ENCODE measurements around the gene AOC3.
"Not testable (repeated sequence)": the region's sequence is repeated elsewhere in the genome, so short reads cannot be mapped to it uniquely, and the experiment has no call there.

AOC3 gene

GRCh38 chr17:42867694-42868261 lies 16.8 kb downstream of the AOC3 start:
- not testable (repeated sequence) for DNase-seq

- no peak for DNase-seq
Observed at GRCh38 chr17:42868338-42868737, 17.3 kb downstream of the AOC3 start.

DNA sequence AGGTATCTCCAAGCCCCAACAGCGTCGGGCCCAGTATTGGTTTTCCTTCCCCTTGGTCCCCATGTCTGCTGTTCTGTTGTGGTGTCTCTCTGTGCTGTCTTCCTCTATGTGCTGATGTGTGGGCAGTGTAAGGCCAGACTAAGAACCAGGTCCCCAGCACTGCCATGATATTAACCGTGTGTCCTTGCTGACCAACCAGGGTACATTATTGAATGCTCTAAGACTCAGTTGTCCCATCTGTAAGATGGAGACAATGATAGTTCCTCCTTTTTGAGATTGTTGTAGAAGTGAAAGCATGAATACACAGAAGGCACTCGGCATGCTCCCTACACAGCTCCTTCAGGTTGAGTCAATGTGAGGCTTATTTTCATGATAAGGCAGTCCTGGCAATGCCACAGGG lies 20.6 kb downstream of the AOC3 start:
- DNase-seq: no peak

DNA sequence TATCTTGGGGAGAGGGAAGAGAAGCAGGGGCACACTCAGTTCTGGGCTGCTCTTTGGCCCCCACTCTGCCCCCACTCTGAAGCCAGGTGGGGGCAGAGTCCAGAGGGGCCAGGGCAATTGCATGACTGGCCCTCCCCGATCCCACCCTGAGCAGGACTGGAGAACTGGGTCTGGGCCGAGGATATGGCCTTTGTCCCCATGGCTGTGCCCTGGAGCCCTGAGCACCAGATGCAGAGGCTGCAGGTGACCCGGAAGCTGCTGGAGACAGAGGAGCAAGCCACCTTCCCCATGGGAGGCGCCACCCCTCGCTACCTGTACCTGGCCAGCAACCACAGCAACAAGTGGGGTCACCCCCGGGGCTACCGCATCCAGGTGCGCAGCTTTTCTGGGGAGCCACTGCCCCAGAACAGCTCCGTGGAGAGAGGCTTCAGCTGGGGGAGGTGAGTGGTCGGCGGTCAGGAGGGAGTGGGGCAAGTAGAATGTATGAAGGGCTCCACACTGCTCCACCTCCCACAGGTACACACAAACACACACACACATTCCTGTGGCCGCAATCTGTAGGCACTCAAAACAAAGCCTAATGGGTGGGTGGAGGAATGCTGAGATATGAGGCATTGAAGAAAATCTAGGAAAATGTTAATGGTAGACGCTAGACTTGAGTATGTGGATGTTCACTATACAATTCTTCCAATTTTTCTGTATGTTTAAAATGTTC lies 21.4 kb downstream of the AOC3 start:
- DNase-seq: no peak

- no peak for DNase-seq
Observed at GRCh38 chr17:42873315-42873714, 22.3 kb downstream of the AOC3 start.

GRCh38 chr17:42873932-42874695 lies 23.1 kb downstream of the AOC3 start:
- not testable (repeated sequence) for DNase-seq

DNA sequence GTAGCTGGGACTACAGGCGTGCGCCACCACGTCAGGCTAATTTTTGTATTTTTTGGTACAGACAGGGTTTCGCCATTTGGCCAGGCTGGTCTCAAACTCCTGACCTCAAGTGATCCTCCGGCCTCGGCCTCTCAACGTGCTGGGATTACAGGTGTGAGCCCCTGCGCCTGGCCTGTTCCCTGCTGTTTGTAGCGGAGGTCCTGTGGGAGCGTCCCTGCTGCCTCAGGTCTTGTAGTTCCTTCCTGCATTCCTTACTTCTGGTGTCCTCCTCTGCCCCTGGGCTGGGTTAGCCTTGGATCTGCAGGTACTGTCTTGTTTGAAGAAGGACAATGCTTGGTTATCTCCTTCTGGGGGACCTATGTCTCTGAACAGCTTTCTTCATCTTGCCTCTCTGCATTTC lies 26.0 kb downstream of the AOC3 start:
- DNase-seq: no peak

DNA sequence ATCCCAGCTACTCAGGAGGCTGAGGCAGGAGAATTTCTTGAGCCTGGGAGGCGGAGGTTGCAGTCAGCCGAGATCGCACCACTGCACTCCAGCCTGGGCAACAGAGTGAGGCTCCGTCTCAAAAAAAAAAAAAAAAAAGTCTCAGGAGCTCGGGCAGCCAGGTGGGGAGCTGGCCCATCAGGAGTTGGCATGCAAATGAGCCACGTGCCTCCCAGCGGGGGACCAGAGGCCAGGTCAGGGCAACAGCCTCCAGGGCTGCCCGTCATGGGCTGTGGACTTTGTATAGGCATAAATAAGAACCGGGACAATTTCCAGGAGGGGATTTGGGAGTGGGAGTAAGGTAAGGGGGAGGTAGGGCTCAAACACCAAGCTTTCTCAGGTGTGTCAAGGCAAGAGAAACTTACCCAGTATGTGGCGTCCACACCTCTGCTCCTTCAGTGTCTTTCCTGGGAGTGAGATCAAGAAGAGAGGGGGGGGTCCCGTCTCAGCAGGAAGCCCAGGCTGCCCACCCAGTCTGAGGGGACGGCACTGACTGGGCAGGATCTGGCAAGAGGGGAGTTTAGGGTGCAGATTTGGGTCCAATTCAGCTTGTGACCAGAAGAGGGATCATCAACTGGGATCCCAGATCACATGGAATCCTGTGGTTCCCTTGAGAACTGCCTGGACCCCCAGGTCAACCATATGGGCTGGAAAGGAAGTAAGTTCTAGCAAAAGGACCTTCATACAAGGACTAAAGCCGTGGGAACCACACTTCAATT lies 27.3 kb downstream of the AOC3 start:
- no peak for DNase-seq

DNA sequence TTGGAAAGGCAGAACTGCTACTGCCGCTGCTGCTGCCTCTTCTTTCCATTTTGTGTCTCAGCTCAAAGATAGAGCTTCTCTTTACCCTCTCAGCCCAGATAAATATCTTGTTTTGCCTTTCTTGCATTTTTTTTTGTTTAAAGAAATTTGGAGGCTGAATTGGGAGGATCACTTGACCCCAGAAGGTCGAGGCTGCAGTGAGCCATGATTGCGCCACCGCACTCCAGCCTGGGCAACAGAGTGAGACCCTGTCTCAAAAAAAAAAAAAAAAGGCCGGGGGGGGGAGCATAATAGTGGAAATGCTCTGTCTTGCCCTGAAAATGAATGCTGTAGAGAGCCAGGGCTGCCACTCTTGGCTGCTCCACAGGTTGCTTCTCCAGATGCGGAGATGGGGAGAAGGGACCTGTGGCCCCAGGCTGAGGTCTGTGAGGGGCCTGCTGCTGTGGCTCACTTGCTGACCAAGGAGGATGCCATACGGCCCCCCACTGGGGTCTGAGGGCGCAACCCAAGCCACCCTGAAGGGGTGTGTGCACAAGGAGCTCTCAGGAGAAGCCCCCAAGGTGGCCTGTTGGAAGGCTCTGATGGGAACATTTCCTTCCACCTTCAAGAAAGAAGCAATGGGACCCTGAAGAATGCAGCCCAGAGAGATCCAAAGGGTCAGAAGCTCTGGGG lies 28.1 kb downstream of the AOC3 start:
- DNase-seq: no peak

GRCh38 chr17:42879596-42879985 lies 28.6 kb downstream of the AOC3 start:
- DNase-seq: no peak

DNA sequence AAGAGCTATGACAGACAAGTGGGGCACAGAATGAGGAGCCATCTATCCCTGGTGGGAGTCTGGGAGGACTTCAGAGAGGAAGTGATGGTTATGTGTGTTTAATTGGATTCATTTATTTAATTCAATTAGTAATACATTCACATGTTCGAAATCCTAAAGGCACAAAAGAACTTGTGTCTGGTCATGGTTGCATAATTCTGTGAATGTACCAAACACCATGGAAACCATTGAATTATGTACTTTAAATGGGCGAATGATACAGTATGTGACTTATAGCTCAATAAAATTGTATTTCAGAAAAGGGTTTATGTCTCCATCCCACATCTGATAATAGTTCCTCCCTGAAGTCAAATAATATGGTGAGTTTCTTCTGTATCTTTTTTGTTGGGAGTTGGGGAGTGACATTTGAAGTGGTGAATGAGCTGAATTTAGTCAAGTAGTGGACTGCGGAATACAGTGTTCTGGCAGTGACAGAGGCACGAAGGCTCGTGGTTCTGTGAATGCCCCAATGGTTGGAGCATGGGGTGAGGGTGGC lies 29.8 kb downstream of the AOC3 start:
- no peak for DNase-seq

DNA sequence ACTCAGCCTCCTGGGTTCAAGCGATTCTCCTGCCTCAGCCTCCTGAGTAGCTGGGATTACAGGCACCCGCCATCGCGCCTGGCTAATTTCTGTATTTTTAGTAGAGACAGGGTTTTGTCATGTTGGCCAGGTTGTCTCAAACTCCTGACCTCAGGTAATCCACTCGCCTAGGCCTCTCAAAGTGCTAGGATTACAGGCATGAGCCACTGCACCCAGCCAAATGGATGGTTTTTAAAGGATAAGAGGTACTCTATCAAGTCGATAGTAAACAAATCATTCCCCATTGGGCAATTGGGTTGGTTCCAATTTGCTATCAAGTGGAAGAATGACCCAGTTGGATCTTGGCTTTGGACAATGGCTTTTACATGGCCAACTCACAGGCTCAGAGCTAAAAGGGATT lies 30.7 kb downstream of the AOC3 start:
- DNase-seq: not testable (repeated sequence)

- no peak for DNase-seq
Observed at GRCh38 chr17:42882166-42882565, 31.2 kb downstream of the AOC3 start.

- no peak for DNase-seq
Observed at GRCh38 chr17:42883802-42884558, 33.0 kb downstream of the AOC3 start.

GRCh38 chr17:42885806-42886205 lies 34.8 kb downstream of the AOC3 start:
- DNase-seq: not testable (repeated sequence)

GRCh38 chr17:42886283-42887176 lies 35.5 kb downstream of the AOC3 start:
- no peak for DNase-seq

DNA sequence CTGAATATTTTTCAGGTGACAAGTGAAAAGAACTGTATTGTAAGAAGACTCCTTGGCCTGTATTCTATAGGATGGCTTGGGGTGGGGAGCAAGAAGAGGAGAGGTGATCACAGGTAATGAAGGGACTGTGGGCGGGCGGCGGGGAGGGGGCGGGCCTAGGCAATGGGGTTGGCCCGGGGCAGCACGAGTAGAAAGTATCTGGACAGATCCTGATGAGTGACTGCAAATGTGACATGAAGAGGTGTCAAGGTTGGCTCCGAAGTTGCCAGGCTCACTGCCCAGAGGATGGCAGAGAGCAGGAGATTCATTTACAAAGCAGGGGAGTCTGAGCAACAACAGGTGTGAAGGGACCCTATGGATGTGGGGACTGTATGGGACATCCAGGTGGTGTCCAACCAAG lies 38.8 kb downstream of the AOC3 start:
- DNase-seq: no peak

DNA sequence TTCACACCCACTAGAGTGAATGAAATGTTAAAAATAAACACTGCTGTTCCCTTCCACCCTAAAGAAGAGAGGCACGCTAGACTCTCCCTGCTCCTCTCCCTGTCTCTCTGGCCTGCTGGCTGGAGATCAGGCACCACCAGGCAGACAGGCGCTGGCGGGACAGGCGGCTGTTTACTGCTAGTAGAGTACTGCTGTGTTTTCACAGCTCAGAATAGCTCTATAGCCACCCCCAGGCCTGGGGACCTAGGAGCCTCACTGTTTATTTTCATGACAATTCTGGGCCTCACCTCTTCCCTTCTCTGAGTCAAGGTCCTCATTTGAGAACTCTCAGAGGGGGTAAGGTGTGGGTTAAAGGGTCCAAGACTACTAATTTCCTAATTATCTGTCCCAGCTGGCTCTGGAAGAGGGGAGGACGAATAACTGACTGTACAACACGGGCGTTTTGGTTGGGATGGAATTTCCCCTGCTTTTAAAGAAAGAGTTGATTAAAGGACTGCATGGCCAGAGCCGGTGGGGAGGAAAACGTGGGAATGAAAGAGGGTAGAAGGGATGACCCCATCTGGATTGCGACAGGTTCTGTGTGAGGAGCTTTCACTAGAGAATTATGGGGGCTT lies 40.6 kb downstream of the AOC3 start:
- DNase-seq: no peak

DNA sequence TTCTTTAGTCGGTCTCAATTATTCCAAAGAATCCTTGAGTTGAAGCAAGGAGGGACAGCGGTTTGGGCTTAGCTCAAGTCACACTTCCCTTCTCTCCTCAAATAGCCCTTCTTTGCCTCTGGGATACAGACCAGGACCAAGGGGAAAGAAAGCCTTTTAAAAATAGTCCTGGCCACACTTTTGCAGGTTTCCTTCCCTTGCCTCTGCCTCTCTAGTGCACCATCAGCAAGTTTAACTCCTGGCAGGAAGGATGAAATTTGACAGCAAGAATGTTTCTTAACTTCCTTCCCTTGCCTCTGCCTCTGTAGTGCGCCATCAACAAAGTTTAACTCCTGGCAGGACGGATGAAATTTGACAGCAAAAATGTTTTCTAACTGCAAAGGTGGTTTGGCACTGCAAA lies 42.4 kb downstream of the AOC3 start:
- no peak for DNase-seq

All from CD4-positive, alpha-beta T cell treated with Interleukin-12 subunit alpha and Interleukin-12 subunit beta, for 1 hour (primary cell).